KG1 (cell line): ENCODE results near the gene GIT2.
"Not testable (repeated sequence)": the region's sequence is repeated elsewhere in the genome, so short reads cannot be mapped to it uniquely, and the experiment has no call there.

ENCODE experiments used
- DNase-seq: peaks from one replicate; lab custom pipeline; 2025; lab: John Stamatoyannopoulos, UW

Gene GIT2

DNA sequence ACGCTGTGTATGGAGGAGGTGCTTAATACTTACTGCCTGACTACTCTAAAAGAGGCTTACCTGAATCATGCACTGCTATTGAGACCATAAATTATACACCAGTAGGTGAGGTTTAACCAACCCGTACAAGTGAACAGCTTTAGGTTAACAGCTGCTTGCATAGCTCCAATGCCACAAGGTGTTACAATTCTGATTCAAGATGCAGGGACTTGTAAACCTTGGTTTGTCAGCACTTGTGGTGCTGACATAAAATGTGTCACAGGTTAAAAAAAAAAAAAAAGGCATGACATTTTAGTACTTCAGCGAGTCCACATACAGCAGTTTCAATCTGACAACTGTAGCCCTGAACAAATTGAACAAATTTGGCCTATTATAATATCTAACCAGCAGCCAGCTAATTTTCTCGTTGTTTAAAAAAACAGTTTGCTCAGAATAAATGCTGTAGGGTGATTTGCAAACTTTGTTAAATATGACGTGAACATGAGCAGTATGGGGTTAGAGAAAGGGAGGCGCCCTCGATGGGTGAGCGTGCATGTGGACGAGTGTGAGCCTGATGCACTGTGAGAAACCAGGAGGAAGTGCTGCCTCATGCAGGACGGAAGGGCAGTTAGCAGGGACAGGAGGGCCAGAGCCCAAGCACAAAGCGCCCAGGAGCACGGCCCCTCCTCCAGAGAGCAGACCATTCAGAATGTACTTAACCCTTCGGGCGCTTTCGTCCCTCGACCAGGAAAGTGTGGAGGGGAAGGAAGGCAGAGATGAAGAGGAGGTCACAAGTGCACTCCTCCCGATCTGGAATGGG, 51.4 kb downstream of the GIT2 start:
- no peak for DNase-seq

DNA sequence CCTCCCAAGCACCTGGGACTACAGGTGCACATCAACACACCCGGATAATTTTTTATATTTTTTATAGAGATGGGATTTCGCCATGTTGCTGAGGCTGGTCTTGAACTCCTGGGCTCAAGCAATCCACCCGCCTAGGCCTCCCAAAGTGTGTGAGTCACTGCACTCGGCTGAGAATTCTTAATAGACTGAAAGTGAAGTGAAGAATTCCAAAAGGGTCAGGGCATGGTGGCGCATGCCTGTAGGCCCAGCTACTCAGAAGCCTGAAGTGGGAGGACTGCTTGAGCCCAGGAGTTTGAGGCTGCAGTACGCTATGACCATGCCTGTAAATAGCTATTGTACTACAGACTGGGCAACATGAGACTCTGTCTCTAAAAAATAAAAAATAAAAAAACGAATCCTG, 52.4 kb downstream of the GIT2 start:
- DNase-seq: no peak

DNA sequence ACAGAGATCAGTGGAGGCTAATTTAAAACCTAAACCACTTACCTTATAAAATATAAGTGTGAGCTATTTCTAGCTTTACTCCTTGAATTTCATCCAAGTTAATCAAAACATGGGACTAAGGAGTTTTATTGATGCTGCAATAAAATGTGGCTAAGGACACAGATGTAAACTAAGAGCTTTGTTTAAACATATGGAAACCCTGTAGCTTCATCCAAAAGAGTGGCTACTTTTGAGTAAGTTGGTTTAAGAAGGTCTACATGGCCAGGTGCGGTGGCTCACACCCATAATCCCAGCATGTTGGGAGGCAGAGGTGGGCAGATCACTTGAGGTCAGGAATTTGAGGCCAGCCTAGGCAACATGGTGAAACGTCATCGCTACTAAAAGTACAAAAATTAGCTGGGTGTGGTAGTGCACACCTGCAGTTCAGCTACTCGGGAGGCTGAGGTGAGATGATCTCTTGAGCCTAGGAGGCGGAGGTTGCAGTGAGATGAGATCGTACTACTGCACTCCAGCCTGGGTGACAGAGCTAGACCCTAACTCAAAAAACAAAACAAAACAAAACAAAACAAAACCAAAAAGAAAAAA, 55.7 kb downstream of the GIT2 start:
- no peak for DNase-seq

DNA sequence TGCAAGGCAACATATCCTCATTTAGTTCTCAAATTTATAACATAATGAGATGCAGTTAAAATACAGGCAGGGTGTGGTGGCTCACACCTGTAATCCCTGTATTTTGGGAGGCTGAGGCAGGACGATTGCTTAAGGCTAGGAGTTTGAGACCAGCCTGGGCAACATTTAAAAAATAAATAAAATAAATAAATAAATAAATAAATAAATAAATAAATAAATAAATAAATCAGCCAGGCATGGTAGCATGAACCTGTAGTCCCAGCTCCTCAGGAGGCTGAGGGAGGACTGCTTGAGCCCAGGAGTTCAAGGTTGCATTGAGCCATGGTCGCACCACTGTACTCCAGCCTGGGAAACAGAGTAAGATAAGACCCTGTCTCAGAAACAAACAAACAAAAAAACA, 56.7 kb downstream of the GIT2 start:
- no peak for DNase-seq

GRCh38 chr12:109938947-109939346, 57.2 kb downstream of the GIT2 start:
- no peak for DNase-seq

DNA sequence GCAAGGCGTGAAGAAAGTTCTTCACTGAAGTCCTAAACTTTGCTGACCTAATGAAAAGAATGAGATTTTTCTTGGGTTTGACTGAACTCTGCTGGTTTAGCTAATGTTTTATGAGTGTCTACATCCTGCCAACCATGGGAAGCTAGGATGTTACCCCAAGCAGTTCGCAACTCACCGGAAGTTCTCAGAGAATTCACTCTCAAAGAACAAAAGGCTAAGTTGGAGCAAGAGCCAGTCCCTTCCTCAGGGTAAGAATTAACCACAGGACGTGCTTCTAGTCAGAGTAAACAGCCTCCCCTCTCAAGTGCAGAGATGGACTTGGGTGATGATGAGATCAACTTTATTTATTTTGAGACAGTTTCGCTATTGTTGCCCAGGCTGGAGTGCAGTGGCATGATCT, 58.8 kb downstream of the GIT2 start:
- DNase-seq: no peak

DNA sequence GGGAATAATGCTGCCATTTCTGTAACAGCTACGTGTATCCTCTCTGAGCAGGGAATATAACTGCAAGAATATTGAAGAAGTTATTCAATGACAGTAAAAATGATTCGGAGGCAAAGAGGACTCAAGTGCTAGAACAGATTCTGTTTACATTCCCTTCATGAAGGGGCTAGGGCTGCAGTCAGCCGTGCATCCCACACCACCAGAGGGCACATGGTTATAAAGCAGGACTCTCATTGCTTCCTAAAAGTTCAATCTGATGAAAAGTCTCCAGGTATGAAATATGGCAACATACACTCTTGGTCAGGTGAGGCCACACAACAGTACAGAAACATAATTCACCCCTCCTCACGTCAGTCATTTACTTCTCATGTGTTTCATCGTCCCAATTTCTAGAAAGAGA, 62.1 kb downstream of the GIT2 start:
- DNase-seq: no peak

GRCh38 chr12:109932878-109933503, 63.2 kb downstream of the GIT2 start:
- no peak for DNase-seq

DNA sequence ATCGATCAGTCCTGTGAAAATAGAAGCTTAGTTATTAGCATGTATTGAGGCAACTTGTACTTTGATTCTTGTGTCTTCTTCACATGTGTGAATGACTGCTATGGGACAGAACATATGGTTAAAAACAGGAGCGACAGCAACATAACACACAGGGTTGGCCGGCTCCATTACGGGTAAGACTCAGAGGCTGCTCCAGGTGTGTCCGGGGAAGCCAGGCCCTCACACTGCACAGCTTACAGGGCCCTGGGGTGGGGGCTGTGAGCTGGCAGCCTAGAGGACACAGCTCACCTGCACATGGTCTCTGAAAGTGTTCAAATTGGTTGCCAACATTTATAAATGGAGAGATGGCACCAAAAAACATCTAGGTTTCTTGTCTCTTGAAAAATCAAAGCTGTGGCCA, 65.0 kb downstream of the GIT2 start:
- no peak for DNase-seq

- DNase-seq: no peak
These were observed 66.0 kb downstream of the GIT2 start for GRCh38 chr12:109930028-109930800.

DNA sequence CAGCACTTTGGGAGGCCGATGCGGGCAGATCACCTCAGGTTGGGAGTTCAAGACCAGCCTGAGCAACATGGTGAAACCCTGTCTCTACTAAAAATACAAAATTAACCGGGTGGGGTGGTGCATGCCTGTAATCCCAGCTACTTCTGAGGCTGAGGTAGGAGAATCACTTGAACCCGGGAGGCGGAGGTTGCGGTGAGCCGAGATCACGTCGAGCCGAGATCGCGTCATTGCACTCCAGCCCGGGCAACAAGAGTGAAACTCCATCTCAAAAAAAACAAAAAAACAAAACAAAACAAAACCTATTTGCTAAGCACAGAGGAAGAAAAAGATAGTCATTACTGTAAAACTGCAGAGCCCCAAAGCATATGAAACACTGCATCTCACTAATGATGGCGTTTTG, 66.8 kb downstream of the GIT2 start:
- DNase-seq: not testable (repeated sequence)

- DNase-seq: no peak
These were observed 68.0 kb downstream of the GIT2 start for GRCh38 chr12:109928058-109928656.

DNA sequence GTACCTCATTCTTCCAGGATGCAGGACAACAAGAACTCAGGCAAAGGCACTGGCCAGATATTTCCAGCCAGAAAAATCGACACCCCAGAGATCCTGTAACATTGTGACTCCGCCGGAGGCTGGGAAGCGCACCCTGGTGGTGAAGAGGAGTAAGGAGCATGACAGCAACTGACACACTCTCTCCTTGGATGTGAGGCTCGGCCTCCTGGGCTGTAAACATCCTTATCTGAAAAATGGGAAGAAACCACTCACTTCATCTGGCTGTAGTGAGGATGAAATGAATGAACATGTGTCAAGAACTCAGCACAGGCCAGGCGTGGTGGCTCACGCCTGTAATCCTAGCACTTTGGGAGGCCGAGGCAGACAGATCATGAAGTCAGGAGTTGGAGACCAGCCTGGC, 68.5 kb downstream of the GIT2 start:
- no peak for DNase-seq

DNA sequence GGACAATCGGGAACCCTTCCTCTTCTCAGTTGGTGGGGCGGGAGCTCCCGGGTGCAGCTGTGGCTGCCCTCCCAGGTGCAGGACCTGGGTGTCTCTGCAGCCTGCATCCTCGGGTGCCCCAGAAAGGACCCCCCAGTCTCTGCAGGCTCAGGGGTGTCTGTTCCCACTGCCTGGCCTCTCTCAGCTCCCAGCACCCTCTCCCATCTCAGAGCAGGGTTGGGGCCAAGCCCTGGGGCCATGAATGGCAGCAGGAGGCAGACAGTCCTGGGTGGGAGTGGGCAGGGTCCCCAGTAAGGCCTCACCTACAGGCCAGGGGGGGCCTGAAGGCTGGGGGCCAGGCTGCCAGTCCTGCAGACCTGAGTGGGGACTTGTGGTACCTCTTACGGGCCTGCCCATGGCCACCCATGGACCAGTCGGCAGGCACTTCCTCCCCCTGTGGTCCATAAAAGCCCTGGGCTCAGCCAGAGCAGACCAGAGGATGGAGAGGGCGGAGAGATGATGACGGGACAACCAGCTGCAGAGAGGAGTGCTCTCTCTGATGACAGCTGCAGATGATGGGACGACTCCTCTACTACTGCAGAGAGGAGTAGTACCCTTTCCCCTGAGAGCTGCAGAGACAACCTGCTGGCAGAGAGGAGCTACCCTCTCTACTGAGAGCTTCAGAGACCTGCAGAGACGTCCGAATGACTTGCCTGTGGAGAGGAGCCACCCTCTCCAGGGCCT, 69.5 kb downstream of the GIT2 start:
- no peak for DNase-seq

- no peak for DNase-seq
These were observed 70.2 kb downstream of the GIT2 start for GRCh38 chr12:109926016-109926415.

DNA sequence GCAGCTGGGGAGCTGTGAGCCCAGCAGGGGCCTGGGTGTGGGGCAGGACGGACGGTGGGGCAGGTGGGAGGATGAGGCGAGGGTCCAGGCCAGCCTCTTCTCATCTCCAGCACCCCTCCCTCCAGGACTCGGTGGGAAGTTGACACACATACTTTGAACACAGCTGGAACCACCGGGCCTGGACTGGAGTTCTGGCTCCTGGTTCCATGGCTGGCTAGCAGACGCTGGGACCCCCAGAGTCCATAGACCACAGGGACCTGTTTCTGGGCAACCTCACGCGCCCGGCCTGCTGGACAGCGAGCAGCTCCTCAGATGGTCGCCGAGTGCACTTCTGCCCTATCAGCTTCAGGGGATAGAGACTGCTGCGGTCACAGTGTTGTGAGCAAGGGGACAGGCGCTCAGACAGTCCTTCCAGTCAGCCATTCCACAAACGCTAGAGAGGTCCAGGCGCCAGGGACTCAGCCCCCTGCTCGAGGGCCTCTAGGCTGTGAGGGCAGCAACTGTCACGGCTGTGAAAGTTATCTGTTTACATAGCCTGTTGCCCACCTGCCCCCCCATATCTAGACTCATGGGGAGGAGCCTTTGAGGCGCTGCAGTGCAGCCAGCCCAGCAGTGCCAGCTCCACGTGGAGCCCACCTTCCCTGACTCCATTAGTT, 70.9 kb downstream of the GIT2 start:
- no peak for DNase-seq

- no peak for DNase-seq
These were observed 72.5 kb downstream of the GIT2 start for GRCh38 chr12:109923481-109924245.

- DNase-seq: no peak
These were observed 73.1 kb downstream of the GIT2 start for GRCh38 chr12:109923038-109923437.

GRCh38 chr12:109921982-109922381, 74.2 kb downstream of the GIT2 start:
- no peak for DNase-seq

GRCh38 chr12:109920261-109920780, 75.8 kb downstream of the GIT2 start:
- no peak for DNase-seq
